ENCODE data around the gene PRPF8. TPM values are rescaled to one million over a fixed set of nuclear protein-coding genes. Genes with fewer than 3 reads are reported as not detected.

The PRPF8 gene
- total and polyA plus RNA-seq, 3 experiments from 2014 or later: 209 to 447 (median 430) TPM

DNA sequence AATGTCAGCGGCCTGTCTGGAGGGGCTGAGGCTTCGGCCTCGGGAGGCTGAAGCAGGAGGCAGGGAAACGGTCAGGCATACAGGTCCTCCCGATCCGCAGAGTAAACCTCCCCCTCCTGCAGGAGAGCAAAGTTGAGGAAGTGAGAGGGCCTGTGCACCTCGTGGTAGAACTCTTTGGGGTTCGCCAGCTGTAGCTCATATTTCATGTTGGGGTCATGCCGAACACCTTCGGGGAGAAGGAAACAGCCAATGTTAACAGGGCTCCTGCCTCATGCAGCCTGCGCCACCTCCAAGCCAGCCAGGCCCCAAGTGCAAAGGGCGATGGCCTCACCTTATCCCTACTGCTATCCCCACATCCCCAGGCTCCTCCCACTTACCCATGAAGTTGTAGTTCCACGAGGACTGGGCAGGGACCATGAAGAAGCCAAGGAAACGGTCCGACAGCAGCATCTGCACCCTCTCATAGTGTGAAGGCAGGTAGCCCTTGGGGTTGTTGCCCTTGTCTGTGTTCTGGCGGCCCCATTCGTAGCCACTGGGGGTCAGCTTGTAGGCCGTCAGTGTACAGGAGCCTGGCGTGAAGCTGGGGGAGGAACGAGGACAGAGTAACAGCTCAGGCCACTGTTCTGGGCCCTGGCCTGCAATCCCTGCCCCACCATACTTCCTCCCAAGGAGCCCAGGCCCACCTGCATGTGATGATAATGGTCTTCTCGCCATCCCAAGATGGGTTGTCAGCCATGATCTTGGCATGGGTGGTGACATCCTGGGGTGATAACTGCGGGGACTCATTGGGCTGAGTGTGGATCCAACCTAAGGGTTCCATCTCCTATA, 33.7 kb downstream of the PRPF8 start:
- CTCF ChIA-PET: interaction anchor here (1.2 to 2.6 kb wide), 3 partner anchors 15 to 214 kb away, joined by 3 to 19 read pairs (median 3); no protein-coding TSS in a partner anchor
- POLR2A ChIA-PET: interaction anchor here (1.0 kb wide), 1 partner anchor 13 kb away, joined by 7 read pairs; no protein-coding TSS in a partner anchor
- peak overlapping the region in 3 of 7 donors; percentile 22 to 74 (median 37) for H3K4me3 Mint-ChIP-seq

DNA sequence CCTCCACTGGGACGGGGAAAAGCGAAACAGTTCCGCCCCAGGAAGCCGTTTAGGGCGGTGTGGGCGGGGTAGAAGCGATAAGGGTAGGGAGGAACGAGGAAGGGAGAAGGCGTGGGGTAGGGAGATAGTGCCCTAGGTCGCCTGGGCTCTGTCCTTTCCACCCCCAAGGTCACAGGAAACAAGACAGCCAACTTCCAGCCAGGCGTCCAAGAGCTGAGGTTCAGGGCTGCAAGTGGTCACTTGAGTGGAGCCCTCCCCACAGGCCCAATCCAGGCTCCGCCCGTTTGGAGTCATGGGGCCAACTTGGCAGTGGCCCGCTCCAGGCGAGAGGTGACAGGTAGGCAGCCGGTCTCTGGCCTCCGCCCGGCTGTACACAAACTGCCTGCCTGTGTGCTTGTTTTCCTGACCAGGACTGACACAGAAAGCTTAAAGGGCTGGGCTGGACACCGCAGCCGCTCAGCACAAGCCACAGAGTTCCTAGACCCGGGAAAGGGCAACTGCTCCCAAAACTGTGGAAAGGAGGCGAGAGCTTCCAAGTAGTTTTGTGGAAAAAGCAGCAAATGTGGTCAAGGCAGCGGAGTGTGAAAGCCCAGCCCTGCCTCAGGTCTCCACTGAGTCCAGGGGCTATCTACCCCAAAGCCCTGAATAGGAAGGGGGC, 34.7 kb downstream of the PRPF8 start, which contains the start of gene RILP:
Gene RILP, minus strand, starts transcription at position 23 of the 658 bp plus-strand sequence. CDS start 62 bp downstream, outside the sequence.
- Mint-ChIP-seq H3K27ac (peak within 1 kb of the TSS in 4 of 8 donors; percentile 29 to 74 (median 66)), H3K27me3 (no peaks in the 10 kb centered on the region), H3K9me3 (no peaks in the 10 kb centered on the region), H3K4me1 (peaks cover 0 to 22% (median 6%) of the 10 kb centered on the region in 3 donors), H3K4me3 (peak within 1 kb of the TSS; percentile 59 to 77 (median 72)), H3K36me3 (peaks cover 7 to 48% (median 10%) of the 10 kb centered on the region in 3 donors)
- DNase-seq: peak in 1 of 5 donors; percentile 30
- peaks cover 42% of the 10 kb centered on the region for H3K36me3 ChIP-seq (ENCODE audit: insufficient read depth, low read length)
- ChIA-PET CTCF (interaction anchor here (0.8 to 4.5 kb wide), 17 partner anchors 8 to 390 kb away, joined by 3 to 49 read pairs (median 5); partner anchors contain the start of genes INPP5K, PRPF8, SLC43A2 and WDR81), POLR2A (interaction anchor here (0.5 to 2.2 kb wide), 11 partner anchors 10 to 250 kb away, joined by 3 to 20 read pairs (median 3); partner anchors contain the start of genes INPP5K, PITPNA, RPA1 and SMYD4)
- peak within 1 kb of the TSS; percentile 59 for H3K4me3 ChIP-seq (ENCODE audit: low read length)
- peaks cover 12% of the 10 kb centered on the region for H3K4me1 ChIP-seq (ENCODE audit: insufficient read depth, low read length)
- no peaks in the 10 kb centered on the region for H3K27me3 ChIP-seq (ENCODE audit: insufficient read depth, low read length, poor library complexity, severe bottlenecking)
- no peaks in the 10 kb centered on the region for H3K9me3 ChIP-seq (ENCODE audit: low read length)
- peak within 1 kb of the TSS; percentile 59 for H3K27ac ChIP-seq (ENCODE audit: low read depth, low read length)

More for the DNA sequence above, 33.7 kb downstream of the PRPF8 start:
- H3K27me3 ChIP-seq (ENCODE audit: insufficient read depth, low read length, poor library complexity, severe bottlenecking): no peaks in the 10 kb centered on the region
- H3K36me3 Mint-ChIP-seq: peaks cover 9 to 54% (median 14%) of the 10 kb centered on the region in 3 donors
- no peaks in the 10 kb centered on the region for H3K9me3 Mint-ChIP-seq
- H3K27ac Mint-ChIP-seq: peak overlapping the region in 4 of 8 donors; percentile 26 to 74 (median 56)
- no peak for DNase-seq
- no peaks in the 10 kb centered on the region for H3K9me3 ChIP-seq (ENCODE audit: low read length)
- no peaks in the 10 kb centered on the region for H3K27me3 Mint-ChIP-seq
- H3K4me3 ChIP-seq (ENCODE audit: low read length): no peak overlapping the region
- H3K4me1 Mint-ChIP-seq: peaks cover 0 to 20% (median 6%) of the 10 kb centered on the region in 3 donors
- H3K4me1 ChIP-seq (ENCODE audit: insufficient read depth, low read length): peaks cover 12% of the 10 kb centered on the region
- H3K36me3 ChIP-seq (ENCODE audit: insufficient read depth, low read length): peaks cover 48% of the 10 kb centered on the region
- H3K27ac ChIP-seq (ENCODE audit: low read depth, low read length): peak overlapping the region; percentile 43

DNA sequence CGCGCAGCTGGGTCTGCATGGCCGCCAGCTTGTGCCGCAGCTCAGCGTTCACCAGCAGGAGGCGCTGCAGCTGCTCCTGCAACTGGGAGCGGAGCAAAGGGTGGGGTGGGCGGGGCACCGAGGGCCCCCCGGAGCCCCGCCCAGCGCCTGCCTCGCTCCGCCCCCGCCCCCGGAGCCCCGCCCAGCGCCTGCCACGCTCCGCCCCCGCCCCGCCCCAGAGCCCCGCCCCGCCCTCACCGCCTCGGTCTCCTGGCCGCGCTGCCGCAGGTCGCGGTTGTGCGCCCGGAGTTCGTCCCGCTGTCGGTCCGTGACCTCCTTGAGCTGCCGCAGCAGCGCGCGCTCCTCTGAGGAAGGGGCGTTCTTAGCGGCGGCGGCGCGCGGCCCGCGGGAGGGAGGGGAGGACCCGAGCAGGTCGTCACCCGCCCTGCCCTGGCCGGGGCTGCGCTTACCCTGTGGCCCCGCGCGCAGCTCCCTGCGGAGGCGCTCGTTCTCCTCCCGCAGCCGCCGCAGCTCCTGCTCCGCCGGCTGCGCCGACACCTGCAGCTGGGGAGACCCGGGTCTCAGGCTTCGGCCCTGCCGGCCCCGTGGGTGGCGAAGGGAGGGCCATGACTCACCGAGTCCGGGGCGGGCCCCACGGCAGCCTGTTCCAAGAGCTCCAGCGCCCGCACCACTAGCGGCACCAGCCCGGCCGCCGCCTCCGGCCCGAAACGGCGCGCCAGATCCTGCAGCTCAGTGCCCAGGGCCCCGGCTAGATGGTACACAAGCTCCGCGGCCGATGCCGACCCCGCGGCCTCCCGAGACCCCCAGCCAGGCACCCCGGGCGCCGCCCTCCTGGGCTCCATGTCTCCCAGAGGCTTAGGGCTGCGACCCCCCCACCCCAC, 35.5 kb downstream of the PRPF8 start:
- no peaks in the 10 kb centered on the region for H3K27me3 Mint-ChIP-seq
- peaks cover 6 to 40% (median 6%) of the 10 kb centered on the region in 3 donors for H3K36me3 Mint-ChIP-seq
- peak overlapping the region; percentile 50 to 77 (median 72) for H3K4me3 Mint-ChIP-seq
- H3K4me1 Mint-ChIP-seq: peaks cover 6 to 29% (median 10%) of the 10 kb centered on the region in 3 donors
- peak; percentile 90 to 96 (median 94) for DNase-seq
- no peaks in the 10 kb centered on the region for H3K9me3 Mint-ChIP-seq
- H3K9me3 ChIP-seq (ENCODE audit: low read length): no peaks in the 10 kb centered on the region
- H3K27ac Mint-ChIP-seq: peak overlapping the region in 3 of 8 donors; percentile 29 to 72 (median 66)
- peak overlapping the region; percentile 59 for H3K4me3 ChIP-seq (ENCODE audit: low read length)
- H3K27ac ChIP-seq (ENCODE audit: low read depth, low read length): peak overlapping the region; percentile 59
- H3K4me1 ChIP-seq (ENCODE audit: insufficient read depth, low read length): peaks cover 19% of the 10 kb centered on the region
- peaks cover 34% of the 10 kb centered on the region for H3K36me3 ChIP-seq (ENCODE audit: insufficient read depth, low read length)
- POLR2A ChIA-PET: interaction anchor here (0.5 to 2.2 kb wide), 15 partner anchors 9 to 249 kb away, joined by 3 to 20 read pairs (median 3); partner anchors contain the start of genes INPP5K, PITPNA, RPA1 and SLC43A2
- CTCF ChIA-PET: interaction anchor here (0.8 to 4.5 kb wide), 24 partner anchors 9 to 389 kb away, joined by 3 to 49 read pairs (median 4); partner anchors contain the start of genes INPP5K, PRPF8, RTN4RL1 and SLC43A2
- H3K27me3 ChIP-seq (ENCODE audit: insufficient read depth, low read length, poor library complexity, severe bottlenecking): no peaks in the 10 kb centered on the region

DNA sequence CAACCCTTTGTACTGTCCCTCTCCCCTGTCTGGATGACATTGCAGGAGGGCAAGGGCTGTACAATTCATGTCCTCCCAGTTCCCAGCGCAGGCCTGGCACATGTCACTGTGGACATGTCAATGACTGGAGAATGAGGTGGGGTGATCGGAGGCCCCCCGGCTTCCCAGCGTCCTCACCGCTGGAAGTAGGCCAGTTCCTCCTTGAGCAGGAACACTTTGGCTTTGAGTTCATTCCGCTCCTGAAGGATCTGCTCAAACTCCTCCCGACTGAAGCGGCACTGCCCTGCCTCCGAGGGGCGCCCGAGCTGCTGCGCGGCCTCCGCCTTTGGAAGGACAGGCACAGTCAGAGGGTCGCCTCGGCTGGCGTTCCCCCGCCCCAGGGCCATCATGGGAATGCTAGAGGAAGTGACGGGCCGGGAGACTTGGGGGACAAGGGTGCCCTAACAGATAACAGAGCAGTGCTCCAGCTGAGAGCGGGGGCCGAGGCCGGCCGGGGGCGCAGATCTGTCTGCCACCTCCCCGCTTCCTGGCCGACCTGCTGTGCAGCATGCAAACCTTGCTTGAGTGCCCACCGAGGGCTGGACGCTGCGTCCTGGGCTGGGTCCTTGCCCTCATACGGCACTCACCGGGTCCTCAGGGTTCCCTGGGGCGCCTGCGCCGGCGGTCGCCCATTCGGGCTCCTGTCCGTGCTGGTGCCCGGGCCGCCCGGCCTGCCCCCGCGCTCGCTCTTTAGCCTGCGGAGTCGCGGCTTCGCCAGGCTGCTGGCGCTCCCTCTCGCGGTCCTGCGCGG, 36.3 kb downstream of the PRPF8 start:
- Histone ChIP-seq H3K27ac (ENCODE audit: low read depth, low read length) (peak overlapping the region; percentile 57), H3K9me3 (ENCODE audit: low read length) (no peaks in the 10 kb centered on the region), H3K4me3 (ENCODE audit: low read length) (peak overlapping the region; percentile 59), H3K4me1 (ENCODE audit: insufficient read depth, low read length) (peaks cover 24% of the 10 kb centered on the region), H3K27me3 (ENCODE audit: insufficient read depth, low read length, poor library complexity, severe bottlenecking) (no peaks in the 10 kb centered on the region), H3K36me3 (ENCODE audit: insufficient read depth, low read length) (peaks cover 26% of the 10 kb centered on the region)
- ChIA-PET CTCF (interaction anchor here (1.0 to 4.5 kb wide), 20 partner anchors 9 to 389 kb away, joined by 3 to 49 read pairs (median 4); partner anchors contain the start of genes INPP5K, PRPF8, RTN4RL1 and SLC43A2), POLR2A (interaction anchor here (0.6 to 2.2 kb wide), 6 partner anchors 10 to 132 kb away, joined by 3 to 20 read pairs (median 3); partner anchors contain the start of genes INPP5K and SLC43A2)
- H3K27ac Mint-ChIP-seq: peak overlapping the region in 3 of 8 donors; percentile 29 to 72 (median 66)
- H3K36me3 Mint-ChIP-seq: peaks cover 0 to 32% (median 0%) of the 10 kb centered on the region in 3 donors
- DNase-seq: no peak
- no peaks in the 10 kb centered on the region for H3K27me3 Mint-ChIP-seq
- H3K9me3 Mint-ChIP-seq: no peaks in the 10 kb centered on the region
- H3K4me1 Mint-ChIP-seq: peaks cover 9 to 32% (median 14%) of the 10 kb centered on the region in 3 donors
- H3K4me3 Mint-ChIP-seq: peak overlapping the region; percentile 50 to 81 (median 72)

DNA sequence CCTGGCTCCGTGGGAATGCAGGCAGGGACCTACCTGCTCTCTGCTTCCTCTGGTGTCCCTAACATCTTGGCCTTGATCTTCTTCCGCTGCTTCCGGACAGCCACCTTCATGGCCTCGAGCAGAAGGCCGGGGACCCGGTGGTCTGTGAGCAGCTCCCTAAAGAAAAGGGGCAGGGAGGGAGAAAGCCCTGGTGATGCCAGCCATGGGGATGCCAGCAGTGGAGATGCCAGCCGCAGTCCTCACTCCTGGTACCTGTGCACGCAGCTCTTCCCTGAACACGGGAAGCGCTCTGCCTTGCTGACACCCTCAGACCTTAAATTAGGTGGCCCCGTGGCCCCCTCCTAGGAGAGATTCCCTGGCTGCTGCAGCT, 36.9 kb downstream of the PRPF8 start:
- Mint-ChIP-seq H3K4me3 (peak overlapping the region in 4 of 7 donors; percentile 38 to 81 (median 54)), H3K36me3 (peaks cover 0 to 26% (median 0%) of the 10 kb centered on the region in 3 donors), H3K9me3 (no peaks in the 10 kb centered on the region), H3K27ac (peak overlapping the region in 1 of 8 donors; percentile 72), H3K27me3 (no peaks in the 10 kb centered on the region), H3K4me1 (peaks cover 9 to 32% (median 14%) of the 10 kb centered on the region in 3 donors)
- POLR2A ChIA-PET: interaction anchor here (2.2 kb wide), 1 partner anchor 18 kb away, joined by 20 read pairs; no protein-coding TSS in a partner anchor
- Histone ChIP-seq H3K4me3 (ENCODE audit: low read length) (peak overlapping the region; percentile 59), H3K9me3 (ENCODE audit: low read length) (no peaks in the 10 kb centered on the region), H3K4me1 (ENCODE audit: insufficient read depth, low read length) (peaks cover 24% of the 10 kb centered on the region), H3K27me3 (ENCODE audit: insufficient read depth, low read length, poor library complexity, severe bottlenecking) (no peaks in the 10 kb centered on the region), H3K27ac (ENCODE audit: low read depth, low read length) (no peak overlapping the region), H3K36me3 (ENCODE audit: insufficient read depth, low read length) (peaks cover 20% of the 10 kb centered on the region)
- CTCF ChIA-PET: interaction anchor here (1.3 to 4.5 kb wide), 5 partner anchors 10 to 131 kb away, joined by 3 to 49 read pairs (median 8); partner anchors contain the start of genes INPP5K and SLC43A2
- DNase-seq: no peak

DNA sequence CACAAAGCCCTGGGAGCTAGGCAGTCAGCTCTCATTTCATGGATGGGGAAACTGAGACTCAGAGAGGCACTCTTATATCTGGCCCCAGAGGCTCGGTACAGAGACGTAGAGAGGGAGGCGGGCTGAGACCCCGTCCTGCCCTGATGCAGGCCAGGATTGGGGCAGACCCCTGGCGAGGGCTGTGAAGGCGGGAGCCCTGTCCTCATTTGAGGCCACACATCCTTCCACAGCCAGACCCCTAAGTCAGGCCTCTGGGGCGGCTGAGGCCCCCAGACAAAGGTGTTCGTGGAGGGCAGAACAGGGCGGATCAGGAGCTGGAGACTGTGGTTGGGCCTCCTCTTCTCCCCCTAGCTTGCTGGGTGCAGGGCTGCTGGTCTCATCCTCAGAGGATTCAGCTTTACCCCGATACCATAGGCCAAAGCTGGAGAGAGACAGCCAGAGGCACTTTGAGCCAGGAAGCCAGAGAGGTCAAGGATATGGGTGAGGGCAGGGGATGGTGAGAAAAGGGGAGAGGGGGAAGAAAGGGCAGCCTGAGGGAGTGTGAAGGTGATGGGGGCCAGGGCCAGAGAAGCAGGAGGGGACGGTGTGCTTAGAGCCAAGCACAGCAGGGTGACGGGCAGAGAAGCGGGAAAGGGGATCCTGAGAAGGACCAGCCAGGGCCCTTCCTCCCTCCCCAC, 38.3 kb downstream of the PRPF8 start:
- POLR2A ChIA-PET: interaction anchor here (1.7 kb wide), 2 partner anchors 17 to 84 kb away, joined by 4 to 7 read pairs; partner anchors contain the start of genes PITPNA and SLC43A2
- H3K9me3 ChIP-seq (ENCODE audit: low read length): no peaks in the 10 kb centered on the region
- H3K27me3 ChIP-seq (ENCODE audit: insufficient read depth, low read length, poor library complexity, severe bottlenecking): no peaks in the 10 kb centered on the region
- H3K4me3 Mint-ChIP-seq: peak overlapping the region in 4 of 7 donors; percentile 8 to 76 (median 25)
- peaks cover 9 to 32% (median 14%) of the 10 kb centered on the region in 3 donors for H3K4me1 Mint-ChIP-seq
- peaks cover 24% of the 10 kb centered on the region for H3K4me1 ChIP-seq (ENCODE audit: insufficient read depth, low read length)
- no peak overlapping the region for H3K4me3 ChIP-seq (ENCODE audit: low read length)
- no peak for DNase-seq
- CTCF ChIA-PET: interaction anchor here (0.7 to 4.5 kb wide), 2 partner anchors 16 to 20 kb away, joined by 3 to 49 read pairs; partner anchors contain the start of gene SLC43A2
- H3K9me3 Mint-ChIP-seq: no peaks in the 10 kb centered on the region
- peaks cover 0 to 12% (median 0%) of the 10 kb centered on the region in 3 donors for H3K36me3 Mint-ChIP-seq
- no peaks in the 10 kb centered on the region for H3K27me3 Mint-ChIP-seq
- H3K27ac ChIP-seq (ENCODE audit: low read depth, low read length): no peak overlapping the region
- H3K36me3 ChIP-seq (ENCODE audit: insufficient read depth, low read length): peaks cover 8% of the 10 kb centered on the region
- H3K27ac Mint-ChIP-seq: peak overlapping the region in 2 of 8 donors; percentile 51 to 58
